ENCODE results near the gene ZC3H10. TPM values are rescaled to one million over a fixed set of nuclear protein-coding genes. Genes with fewer than 3 reads are reported as not detected.

Gene ZC3H10
- total RNA-seq, 1 donor from 2014 or later = 4.9 TPM

DNA sequence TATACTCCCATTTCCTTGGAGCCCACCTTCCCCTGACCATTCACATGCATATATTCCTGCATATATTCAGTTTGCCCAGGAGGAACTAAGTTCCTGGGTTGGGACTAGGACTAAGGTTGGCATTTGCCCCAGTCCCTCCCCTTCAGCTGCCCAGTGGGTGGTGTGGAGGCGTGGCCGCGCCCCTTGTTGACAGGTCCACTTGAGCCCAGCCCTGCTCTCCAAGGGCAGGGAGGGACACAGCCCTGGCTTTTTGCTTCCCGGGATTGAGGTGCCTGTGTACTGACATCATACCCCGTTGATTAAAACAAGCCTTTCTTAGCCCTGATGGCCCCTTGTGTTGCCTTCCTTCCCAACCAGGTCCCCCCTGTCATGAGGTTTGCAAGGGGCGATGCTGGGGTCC is 30.8 kb upstream of the ZC3H10 start:
- Histone ChIP-seq H3K27me3 (ENCODE audit: low read depth) (no peaks in the 10 kb centered on the region), H3K4me3 (no peak overlapping the region), H3K36me3 (no peaks in the 10 kb centered on the region), H3K4me1 (peaks cover 14% of the 10 kb centered on the region), H3K27ac (replicated peaks) (peak overlapping the region; percentile 69), H3K9me3 (replicated peaks) (no peaks in the 10 kb centered on the region)
- intact Hi-C loops (cut with micrococcal nuclease) = no loop called here
- DNase-seq = peak; percentile 84
- TF ChIP-seq, protein P1, sequence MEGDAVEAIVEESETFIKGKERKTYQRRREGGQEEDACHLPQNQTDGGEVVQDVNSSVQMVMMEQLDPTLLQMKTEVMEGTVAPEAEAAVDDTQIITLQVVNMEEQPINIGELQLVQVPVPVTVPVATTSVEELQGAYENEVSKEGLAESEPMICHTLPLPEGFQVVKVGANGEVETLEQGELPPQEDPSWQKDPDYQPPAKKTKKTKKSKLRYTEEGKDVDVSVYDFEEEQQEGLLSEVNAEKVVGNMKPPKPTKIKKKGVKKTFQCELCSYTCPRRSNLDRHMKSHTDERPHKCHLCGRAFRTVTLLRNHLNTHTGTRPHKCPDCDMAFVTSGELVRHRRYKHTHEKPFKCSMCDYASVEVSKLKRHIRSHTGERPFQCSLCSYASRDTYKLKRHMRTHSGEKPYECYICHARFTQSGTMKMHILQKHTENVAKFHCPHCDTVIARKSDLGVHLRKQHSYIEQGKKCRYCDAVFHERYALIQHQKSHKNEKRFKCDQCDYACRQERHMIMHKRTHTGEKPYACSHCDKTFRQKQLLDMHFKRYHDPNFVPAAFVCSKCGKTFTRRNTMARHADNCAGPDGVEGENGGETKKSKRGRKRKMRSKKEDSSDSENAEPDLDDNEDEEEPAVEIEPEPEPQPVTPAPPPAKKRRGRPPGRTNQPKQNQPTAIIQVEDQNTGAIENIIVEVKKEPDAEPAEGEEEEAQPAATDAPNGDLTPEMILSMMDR (IDR thresholded peaks at IDR 0.05; ENCODE audit: borderline replicate concordance) = no peak

DNA sequence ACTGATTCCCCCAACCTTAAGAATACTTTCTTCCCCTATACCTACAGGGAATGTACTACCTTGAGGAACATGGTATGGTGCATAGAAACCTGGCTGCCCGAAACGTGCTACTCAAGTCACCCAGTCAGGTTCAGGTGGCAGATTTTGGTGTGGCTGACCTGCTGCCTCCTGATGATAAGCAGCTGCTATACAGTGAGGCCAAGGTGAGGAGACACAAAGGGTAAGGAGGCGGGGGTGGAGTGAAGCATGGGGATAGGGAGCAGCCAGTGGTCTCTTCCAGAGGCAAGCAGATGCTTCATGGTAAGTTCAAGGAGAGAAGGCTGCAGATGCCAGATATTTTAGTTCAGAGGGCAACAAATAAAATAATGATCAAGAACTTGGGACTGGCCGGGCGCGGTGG is 20.3 kb upstream of the ZC3H10 start:
- H3K27ac ChIP-seq (replicated peaks) = no peak overlapping the region
- peaks cover 3% of the 10 kb centered on the region for H3K4me1 ChIP-seq
- TF ChIP-seq, protein P1 (IDR thresholded peaks at IDR 0.05; ENCODE audit: borderline replicate concordance) = no peak
- intact Hi-C loops (cut with micrococcal nuclease) = no loop called here
- no peaks in the 10 kb centered on the region for H3K36me3 ChIP-seq
- no peaks in the 10 kb centered on the region for H3K9me3 ChIP-seq (replicated peaks)
- DNase-seq = no peak
- H3K4me3 ChIP-seq = no peak overlapping the region
- no peaks in the 10 kb centered on the region for H3K27me3 ChIP-seq (ENCODE audit: low read depth)

DNA sequence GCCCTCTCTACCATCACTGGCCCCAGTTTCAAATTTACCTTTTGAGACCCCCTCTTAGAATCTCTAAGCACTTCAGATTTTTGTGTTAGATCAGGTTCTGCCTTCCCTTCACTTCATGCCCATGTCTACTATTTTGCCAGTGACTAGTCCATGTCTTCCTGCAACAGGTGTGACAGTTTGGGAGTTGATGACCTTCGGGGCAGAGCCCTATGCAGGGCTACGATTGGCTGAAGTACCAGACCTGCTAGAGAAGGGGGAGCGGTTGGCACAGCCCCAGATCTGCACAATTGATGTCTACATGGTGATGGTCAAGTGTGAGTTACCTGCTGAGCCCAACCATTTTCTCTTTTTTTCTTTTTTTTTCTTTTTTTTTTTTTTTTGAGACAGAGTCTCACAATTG is 19.5 kb upstream of the ZC3H10 start:
- intact Hi-C loops (cut with micrococcal nuclease) = no loop called here
- no peak for DNase-seq
- H3K27ac ChIP-seq (replicated peaks) = no peak overlapping the region
- no peaks in the 10 kb centered on the region for H3K27me3 ChIP-seq (ENCODE audit: low read depth)
- no peak overlapping the region for H3K4me3 ChIP-seq
- peaks cover 10% of the 10 kb centered on the region for H3K4me1 ChIP-seq
- no peaks in the 10 kb centered on the region for H3K36me3 ChIP-seq
- no peaks in the 10 kb centered on the region for H3K9me3 ChIP-seq (replicated peaks)
- TF ChIP-seq, protein P1 (IDR thresholded peaks at IDR 0.05; ENCODE audit: borderline replicate concordance) = no peak

DNA sequence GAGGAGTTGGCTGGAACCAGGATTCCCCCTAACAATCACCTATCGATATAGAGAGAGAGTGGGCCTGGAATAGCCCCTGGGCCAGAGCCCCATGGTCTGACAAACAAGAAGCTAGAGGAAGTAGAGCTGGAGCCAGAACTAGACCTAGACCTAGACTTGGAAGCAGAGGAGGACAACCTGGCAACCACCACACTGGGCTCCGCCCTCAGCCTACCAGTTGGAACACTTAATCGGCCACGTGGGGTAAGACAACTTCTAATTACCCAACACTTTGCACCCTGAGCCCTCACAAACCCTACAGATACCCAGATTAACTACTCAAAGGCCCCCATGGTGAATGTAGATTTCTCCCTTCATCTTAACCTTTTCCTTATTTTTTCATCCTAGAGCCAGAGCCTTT is 18.3 kb upstream of the ZC3H10 start:
- no peaks in the 10 kb centered on the region for H3K27me3 ChIP-seq (ENCODE audit: low read depth)
- no peaks in the 10 kb centered on the region for H3K36me3 ChIP-seq
- no peak overlapping the region for H3K27ac ChIP-seq (replicated peaks)
- TF ChIP-seq, protein P1 (IDR thresholded peaks at IDR 0.05; ENCODE audit: borderline replicate concordance) = no peak
- no peak for DNase-seq
- H3K9me3 ChIP-seq (replicated peaks) = no peaks in the 10 kb centered on the region
- peaks cover 19% of the 10 kb centered on the region for H3K4me1 ChIP-seq
- H3K4me3 ChIP-seq = no peak overlapping the region
- intact Hi-C loops (cut with micrococcal nuclease) = no loop called here

DNA sequence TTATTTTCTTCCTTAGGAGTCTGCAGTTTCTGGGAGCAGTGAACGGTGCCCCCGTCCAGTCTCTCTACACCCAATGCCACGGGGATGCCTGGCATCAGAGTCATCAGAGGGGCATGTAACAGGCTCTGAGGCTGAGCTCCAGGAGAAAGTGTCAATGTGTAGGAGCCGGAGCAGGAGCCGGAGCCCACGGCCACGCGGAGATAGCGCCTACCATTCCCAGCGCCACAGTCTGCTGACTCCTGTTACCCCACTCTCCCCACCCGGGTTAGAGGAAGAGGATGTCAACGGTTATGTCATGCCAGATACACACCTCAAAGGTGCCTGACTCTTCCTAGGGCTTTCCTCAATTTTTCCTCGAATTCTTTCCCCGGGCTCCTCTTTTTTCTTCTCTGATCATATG is 17.0 kb upstream of the ZC3H10 start:
- intact Hi-C loops (cut with micrococcal nuclease) = no loop called here
- Histone ChIP-seq H3K4me1 (peaks cover 31% of the 10 kb centered on the region), H3K36me3 (no peaks in the 10 kb centered on the region), H3K4me3 (no peak overlapping the region), H3K9me3 (replicated peaks) (no peaks in the 10 kb centered on the region), H3K27me3 (ENCODE audit: low read depth) (no peaks in the 10 kb centered on the region), H3K27ac (replicated peaks) (no peak overlapping the region)
- TF ChIP-seq, protein P1 (IDR thresholded peaks at IDR 0.05; ENCODE audit: borderline replicate concordance) = no peak
- DNase-seq = no peak

DNA sequence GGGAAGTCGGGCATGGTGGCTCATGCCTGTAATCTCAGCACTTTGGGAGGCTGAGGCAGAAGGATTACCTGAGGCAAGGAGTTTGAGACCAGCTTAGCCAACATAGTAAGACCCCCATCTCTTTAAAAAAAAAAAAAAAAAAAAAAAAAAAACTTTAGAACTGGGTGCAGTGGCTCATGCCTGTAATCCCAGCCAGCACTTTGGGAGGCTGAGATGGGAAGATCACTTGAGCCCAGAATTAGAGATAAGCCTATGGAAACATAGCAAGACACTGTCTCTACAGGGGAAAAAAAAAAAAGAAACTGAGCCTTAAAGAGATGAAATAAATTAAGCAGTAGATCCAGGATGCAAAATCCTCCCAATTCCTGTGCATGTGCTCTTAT is 15.4 kb upstream of the ZC3H10 start:
- Histone ChIP-seq H3K27me3 (ENCODE audit: low read depth) (no peaks in the 10 kb centered on the region), H3K36me3 (peaks cover 13% of the 10 kb centered on the region), H3K4me1 (peaks cover 35% of the 10 kb centered on the region), H3K9me3 (replicated peaks) (no peaks in the 10 kb centered on the region), H3K4me3 (no peak overlapping the region), H3K27ac (replicated peaks) (peak overlapping the region; percentile 92)
- intact Hi-C loops (cut with micrococcal nuclease) = no loop called here
- TF ChIP-seq, protein P1 (IDR thresholded peaks at IDR 0.05; ENCODE audit: borderline replicate concordance) = no peak
- no peak for DNase-seq

Measured in left ventricle myocardium inferior (tissue), 1 donor.